ENCODE results near the gene GPBP1.

DNA sequence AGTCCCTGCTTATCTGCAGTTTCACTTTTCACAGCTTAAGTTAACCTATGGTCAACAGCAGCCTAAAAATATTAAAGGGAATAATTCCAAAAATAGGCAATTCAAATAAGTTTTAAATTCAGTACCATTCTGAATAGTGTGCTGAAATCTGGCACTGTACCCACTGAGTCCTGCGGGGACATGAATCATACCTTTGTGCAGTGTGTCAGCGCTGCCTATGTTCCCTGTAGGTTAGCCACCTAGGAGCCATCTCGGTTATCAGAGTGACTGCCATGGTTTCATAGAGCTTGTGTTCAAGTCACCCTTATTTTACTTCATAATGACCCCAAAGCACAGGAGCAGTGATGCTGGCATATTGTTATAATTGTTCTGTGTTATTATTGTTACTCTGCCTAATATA is 139.9 kb downstream of the GPBP1 start:
- TF ChIP-seq JUN (IDR thresholded peaks at IDR 0.05; ENCODE audit: borderline replicate concordance, insufficient read depth, insufficient read length, low read depth), result no peak
- TF ChIP-seq, protein P1, sequence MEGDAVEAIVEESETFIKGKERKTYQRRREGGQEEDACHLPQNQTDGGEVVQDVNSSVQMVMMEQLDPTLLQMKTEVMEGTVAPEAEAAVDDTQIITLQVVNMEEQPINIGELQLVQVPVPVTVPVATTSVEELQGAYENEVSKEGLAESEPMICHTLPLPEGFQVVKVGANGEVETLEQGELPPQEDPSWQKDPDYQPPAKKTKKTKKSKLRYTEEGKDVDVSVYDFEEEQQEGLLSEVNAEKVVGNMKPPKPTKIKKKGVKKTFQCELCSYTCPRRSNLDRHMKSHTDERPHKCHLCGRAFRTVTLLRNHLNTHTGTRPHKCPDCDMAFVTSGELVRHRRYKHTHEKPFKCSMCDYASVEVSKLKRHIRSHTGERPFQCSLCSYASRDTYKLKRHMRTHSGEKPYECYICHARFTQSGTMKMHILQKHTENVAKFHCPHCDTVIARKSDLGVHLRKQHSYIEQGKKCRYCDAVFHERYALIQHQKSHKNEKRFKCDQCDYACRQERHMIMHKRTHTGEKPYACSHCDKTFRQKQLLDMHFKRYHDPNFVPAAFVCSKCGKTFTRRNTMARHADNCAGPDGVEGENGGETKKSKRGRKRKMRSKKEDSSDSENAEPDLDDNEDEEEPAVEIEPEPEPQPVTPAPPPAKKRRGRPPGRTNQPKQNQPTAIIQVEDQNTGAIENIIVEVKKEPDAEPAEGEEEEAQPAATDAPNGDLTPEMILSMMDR (IDR thresholded peaks at IDR 0.05; ENCODE audit: extremely low read depth in 1 of 2, insufficient read depth in 1 of 2, low read depth in 1 of 2, low read length in 2 of 2), result no peak
- TF ChIP-seq POLR2A (IDR thresholded peaks at IDR 0.05; ENCODE audit: low read depth, low read length), result no peak
- TF ChIP-seq, protein P2, sequence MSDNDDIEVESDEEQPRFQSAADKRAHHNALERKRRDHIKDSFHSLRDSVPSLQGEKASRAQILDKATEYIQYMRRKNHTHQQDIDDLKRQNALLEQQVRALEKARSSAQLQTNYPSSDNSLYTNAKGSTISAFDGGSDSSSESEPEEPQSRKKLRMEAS (IDR thresholded peaks at IDR 0.05; ENCODE audit: insufficient read depth, insufficient read length), result no peak
- TF ChIP-seq EZH2 (IDR thresholded peaks at IDR 0.05; ENCODE audit: borderline replicate concordance, low read depth, low read length, severe bottlenecking), result no peak
- no peak for TF ChIP-seq FOS (IDR thresholded peaks at IDR 0.05; ENCODE audit: borderline replicate concordance, insufficient read depth, low read length)
- no peak for TF ChIP-seq POLR2AphosphoS5 (IDR thresholded peaks at IDR 0.05; ENCODE audit: insufficient read depth, low read depth, low read length)
